ENCODE results near the gene DSCAML1.

DSCAML1 gene

GRCh38 chr11:117601006-117601708, 195.9 kb downstream of the DSCAML1 start:
- in situ Hi-C loops (cut with MboI; ENCODE audit: low sequenced_read_pairs), result no loop called here

GRCh38 chr11:117600234-117600783, 196.7 kb downstream of the DSCAML1 start:
- in situ Hi-C loops (cut with MboI; ENCODE audit: low sequenced_read_pairs), result no loop called here

GRCh38 chr11:117597071-117597470, 199.9 kb downstream of the DSCAML1 start:
- in situ Hi-C loops (cut with MboI; ENCODE audit: low sequenced_read_pairs), result no loop called here

GRCh38 chr11:117595440-117595839, 201.6 kb downstream of the DSCAML1 start:
- in situ Hi-C loops (cut with MboI; ENCODE audit: low sequenced_read_pairs), result no loop called here

- in situ Hi-C loops (cut with MboI; ENCODE audit: low sequenced_read_pairs), result no loop called here
Observed at GRCh38 chr11:117594721-117595120, 202.3 kb downstream of the DSCAML1 start.

- in situ Hi-C loops (cut with MboI; ENCODE audit: low sequenced_read_pairs), result no loop called here
Observed at GRCh38 chr11:117593065-117593464, 204.0 kb downstream of the DSCAML1 start.

- in situ Hi-C loops (cut with MboI; ENCODE audit: low sequenced_read_pairs), result no loop called here
Observed at GRCh38 chr11:117591316-117592039, 205.5 kb downstream of the DSCAML1 start.

GRCh38 chr11:117589063-117589462, 208.0 kb downstream of the DSCAML1 start:
- in situ Hi-C loops (cut with MboI; ENCODE audit: low sequenced_read_pairs), result no loop called here

- in situ Hi-C loops (cut with MboI; ENCODE audit: low sequenced_read_pairs), result no loop called here
Observed at GRCh38 chr11:117588166-117588810, 208.7 kb downstream of the DSCAML1 start.

GRCh38 chr11:117587416-117587815, 209.6 kb downstream of the DSCAML1 start:
- in situ Hi-C loops (cut with MboI; ENCODE audit: low sequenced_read_pairs), result no loop called here

GRCh38 chr11:117586392-117586791, 210.6 kb downstream of the DSCAML1 start:
- in situ Hi-C loops (cut with MboI; ENCODE audit: low sequenced_read_pairs), result no loop called here

GRCh38 chr11:117585631-117586030, 211.4 kb downstream of the DSCAML1 start:
- in situ Hi-C loops (cut with MboI; ENCODE audit: low sequenced_read_pairs), result no loop called here

- in situ Hi-C loops (cut with MboI; ENCODE audit: low sequenced_read_pairs), result no loop called here
Observed at GRCh38 chr11:117584056-117584830, 212.8 kb downstream of the DSCAML1 start.

GRCh38 chr11:117583063-117583801, 213.8 kb downstream of the DSCAML1 start:
- in situ Hi-C loops (cut with MboI; ENCODE audit: low sequenced_read_pairs), result no loop called here

GRCh38 chr11:117582433-117582832, 214.6 kb downstream of the DSCAML1 start:
- in situ Hi-C loops (cut with MboI; ENCODE audit: low sequenced_read_pairs), result no loop called here

GRCh38 chr11:117580866-117581265, 216.2 kb downstream of the DSCAML1 start:
- in situ Hi-C loops (cut with MboI; ENCODE audit: low sequenced_read_pairs), result no loop called here

- in situ Hi-C loops (cut with MboI; ENCODE audit: low sequenced_read_pairs), result no loop called here
Observed at GRCh38 chr11:117579161-117579560, 217.9 kb downstream of the DSCAML1 start.

GRCh38 chr11:117575856-117576255, 221.2 kb downstream of the DSCAML1 start:
- in situ Hi-C loops (cut with MboI; ENCODE audit: low sequenced_read_pairs), result no loop called here

- in situ Hi-C loops (cut with MboI; ENCODE audit: low sequenced_read_pairs), result no loop called here
Observed at GRCh38 chr11:117574551-117574950, 222.5 kb downstream of the DSCAML1 start.

- in situ Hi-C loops (cut with MboI; ENCODE audit: low sequenced_read_pairs), result no loop called here
Observed at GRCh38 chr11:117573326-117573725, 223.7 kb downstream of the DSCAML1 start.
